Ovary (tissue), 9 donors: ENCODE results near the gene YPEL4. TPM values are rescaled to one million over a fixed set of nuclear protein-coding genes. Genes with fewer than 3 reads are reported as not detected.

Source experiments
- DNase-seq, 5 donors: peaks; one replicate each; pipeline ENCODE4 v3.0.0-alpha.2; 2019 to 2020
- H3K27ac ChIP-seq, 2 donors: fragments of 200-600 bp; one replicate each; pipeline versions ENCODE4 v1.5.1 to v1.8.0; 2019 to 2022
- H3K27me3 ChIP-seq: fragments of 200-600 bp; one replicate; pipeline ENCODE4 v1.8.0; 2022
- H3K36me3 ChIP-seq: fragments of 200-600 bp; sonication (generic); one replicate; pipeline ENCODE4 v1.5.1; 2019
- H3K4me1 ChIP-seq: one replicate; pipeline ENCODE4 v1.8.1; 2013; ENCODE audit warnings: mild to moderate bottlenecking, moderate library complexity; ENCODE audit not compliant: insufficient read depth
- H3K4me3 ChIP-seq: fragments of 200-600 bp; sonication (generic); one replicate; pipeline ENCODE4 v1.5.1; 2017
- H3K9me3 ChIP-seq, 2 donors: fragments of 200-600 bp in 1 of 2; sonication (generic) in 1 of 2; one replicate each; pipeline versions ENCODE4 v1.5.1 to v1.8.1; 2013 to 2019; ENCODE audit warnings: mild to moderate bottlenecking in 1 of 2, moderate library complexity in 1 of 2
- EP300 ChIP-seq: sonication (generic); formaldehyde crosslinking; IDR thresholded peaks from one replicate; pipeline ENCODE4 v1.6.1; 2017; ENCODE audit warnings: antibody characterized with exemption
- POLR2A ChIP-seq: fragments of 450-650 bp; IDR thresholded peaks from one replicate; pipeline ENCODE4 v1.6.1; 2017; ENCODE audit warnings: antibody characterized with exemption, mild to moderate bottlenecking, moderate library complexity
- WGBS, 3 donors: extraction: QIAGEN DNeasy Blood & Tissue Kit in 1 of 3; methylation state at CpG; one replicate each; pipeline versions ENCODE4 v1.1.5 to v1.1.7; 2013 to 2017; 5-methylcytosine and 5-hydroxymethylcytosine counted together
- intact Hi-C, 4 donors: fragments of 100-400 bp; cut with DNase I; formaldehyde crosslinking; loops; one replicate each; pipeline versions ENCODE4 v1.11.0 to v1.15.1; 2022 to 2023
- polyA plus RNA-seq, 2 donors: library from polyadenylated mRNA; stranded (reverse); fragments of 200-250 nt in 1 of 2; fragments of 350-450 nt in 1 of 2; fragmentation: Illumina TruSeq in 1 of 2; extraction: RNeasy Lipid Tissue Mini Kit (QIAGEN cat#74804) in 1 of 2; gene quantifications; one replicate each; pipeline ENCODE4 v1.2.3, GENCODE V29; 2013 to 2014
- total RNA-seq, 7 donors: library from RNA; depleted of rRNA in 2 of 7; stranded (reverse); fragments of >200 nt in 2 of 7; fragmentation: NEBNext Ultra II Directional in 3 of 7; extraction: Animal tissue kit (Norgen Biotek cat#: 25700) in 3 of 7; gene quantifications; one replicate each; pipeline versions ENCODE4 v1.1.0 to v1.2.4, GENCODE V29; 2016 to 2023
- TF ChIP-seq, protein P1 (sequence below), 3 donors: fragments of 450-650 bp in 2 of 3; fragments of 200-600 bp in 1 of 3; IDR thresholded peaks; one replicate each; pipeline versions ENCODE4 v1.5.1 to v1.8.0; 2016 to 2022; ENCODE audit warnings: antibody characterized with exemption in 3 of 3, mild to moderate bottlenecking in 1 of 3
- donor health status: DM: no; HTN: no; CAD: no; lungs with moderate emphysema.
- donor health status: DM: no; HTN: no; CAD: no.
- donor health status: Bipolar disorder and iron deficiency.
- donor health status: DM: yes; HTN: yes; CAD: no.
- donor health status: DM: no; HTN: no; CAD: no.
- donor health status: DM: yes; HTN: yes; CAD: no.

The YPEL4 gene
- total and polyA plus RNA-seq, 9 donors: 2.1 to 15.3 (median 6.5) TPM

DNA sequence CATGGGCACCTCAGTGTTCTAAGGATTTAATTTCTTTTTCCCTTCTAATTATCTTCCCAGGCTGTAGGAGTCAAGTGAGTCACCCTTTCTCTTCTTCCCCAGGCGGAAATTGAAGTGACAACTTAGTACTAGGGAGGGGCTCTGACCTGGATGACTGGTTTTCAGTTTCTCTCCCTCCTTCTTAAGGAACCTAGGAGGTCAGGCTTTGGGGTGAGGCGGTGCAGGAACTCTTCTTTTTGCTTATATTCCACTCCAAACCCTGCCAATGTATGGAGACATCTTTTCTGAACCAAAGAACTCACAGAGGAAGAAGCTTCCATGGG is 30.8 kb upstream of the YPEL4 start:
- Histone ChIP-seq H3K4me3 (no peak overlapping the region), H3K9me3 (no peaks in the 10 kb centered on the region), H3K27ac (no peak overlapping the region), H3K27me3 (no peaks in the 10 kb centered on the region), H3K36me3 (no peaks in the 10 kb centered on the region), H3K4me1 (peaks cover 11% of the 10 kb centered on the region)
- intact Hi-C loops: no loop called here
- DNase-seq: no peak
- WGBS, 3 donors: 80 to 82% (median 81%) methylated on average over 2 of the region's 2 CpGs
- TF ChIP-seq EP300 (no peak), POLR2A (no peak)
- TF ChIP-seq, protein P1, sequence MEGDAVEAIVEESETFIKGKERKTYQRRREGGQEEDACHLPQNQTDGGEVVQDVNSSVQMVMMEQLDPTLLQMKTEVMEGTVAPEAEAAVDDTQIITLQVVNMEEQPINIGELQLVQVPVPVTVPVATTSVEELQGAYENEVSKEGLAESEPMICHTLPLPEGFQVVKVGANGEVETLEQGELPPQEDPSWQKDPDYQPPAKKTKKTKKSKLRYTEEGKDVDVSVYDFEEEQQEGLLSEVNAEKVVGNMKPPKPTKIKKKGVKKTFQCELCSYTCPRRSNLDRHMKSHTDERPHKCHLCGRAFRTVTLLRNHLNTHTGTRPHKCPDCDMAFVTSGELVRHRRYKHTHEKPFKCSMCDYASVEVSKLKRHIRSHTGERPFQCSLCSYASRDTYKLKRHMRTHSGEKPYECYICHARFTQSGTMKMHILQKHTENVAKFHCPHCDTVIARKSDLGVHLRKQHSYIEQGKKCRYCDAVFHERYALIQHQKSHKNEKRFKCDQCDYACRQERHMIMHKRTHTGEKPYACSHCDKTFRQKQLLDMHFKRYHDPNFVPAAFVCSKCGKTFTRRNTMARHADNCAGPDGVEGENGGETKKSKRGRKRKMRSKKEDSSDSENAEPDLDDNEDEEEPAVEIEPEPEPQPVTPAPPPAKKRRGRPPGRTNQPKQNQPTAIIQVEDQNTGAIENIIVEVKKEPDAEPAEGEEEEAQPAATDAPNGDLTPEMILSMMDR (IDR thresholded peaks at IDR 0.05): no peak

DNA sequence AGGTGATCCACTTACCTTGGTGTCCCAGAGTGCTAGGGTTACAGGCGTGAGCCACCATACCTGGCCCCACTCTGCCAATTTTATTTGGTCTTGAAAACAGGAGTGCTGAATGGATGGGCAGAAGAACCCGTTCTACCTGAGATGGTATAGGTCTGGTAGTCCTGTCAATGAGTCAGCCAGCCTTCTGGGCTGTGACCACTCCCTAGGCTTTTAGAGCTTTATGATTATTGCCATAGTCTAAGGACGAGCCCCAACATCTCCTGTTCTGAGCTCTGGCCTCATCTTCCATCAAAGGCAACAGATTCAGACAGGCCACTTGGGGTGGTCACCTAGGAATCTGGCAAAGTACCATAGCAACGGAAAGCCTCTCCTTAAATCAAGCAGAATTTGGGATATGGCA is 29.7 kb upstream of the YPEL4 start:
- Histone ChIP-seq H3K4me1 (peaks cover 11% of the 10 kb centered on the region), H3K27ac (no peak overlapping the region), H3K27me3 (no peaks in the 10 kb centered on the region), H3K36me3 (no peaks in the 10 kb centered on the region), H3K4me3 (no peak overlapping the region), H3K9me3 (no peaks in the 10 kb centered on the region)
- DNase-seq: no peak
- no peak for TF ChIP-seq POLR2A
- TF ChIP-seq, protein P1 (IDR thresholded peaks at IDR 0.05): no peak
- WGBS, 3 donors: 74 to 86% (median 79%) methylated on average over 4 of the region's 4 CpGs
- intact Hi-C loops: no loop called here

DNA sequence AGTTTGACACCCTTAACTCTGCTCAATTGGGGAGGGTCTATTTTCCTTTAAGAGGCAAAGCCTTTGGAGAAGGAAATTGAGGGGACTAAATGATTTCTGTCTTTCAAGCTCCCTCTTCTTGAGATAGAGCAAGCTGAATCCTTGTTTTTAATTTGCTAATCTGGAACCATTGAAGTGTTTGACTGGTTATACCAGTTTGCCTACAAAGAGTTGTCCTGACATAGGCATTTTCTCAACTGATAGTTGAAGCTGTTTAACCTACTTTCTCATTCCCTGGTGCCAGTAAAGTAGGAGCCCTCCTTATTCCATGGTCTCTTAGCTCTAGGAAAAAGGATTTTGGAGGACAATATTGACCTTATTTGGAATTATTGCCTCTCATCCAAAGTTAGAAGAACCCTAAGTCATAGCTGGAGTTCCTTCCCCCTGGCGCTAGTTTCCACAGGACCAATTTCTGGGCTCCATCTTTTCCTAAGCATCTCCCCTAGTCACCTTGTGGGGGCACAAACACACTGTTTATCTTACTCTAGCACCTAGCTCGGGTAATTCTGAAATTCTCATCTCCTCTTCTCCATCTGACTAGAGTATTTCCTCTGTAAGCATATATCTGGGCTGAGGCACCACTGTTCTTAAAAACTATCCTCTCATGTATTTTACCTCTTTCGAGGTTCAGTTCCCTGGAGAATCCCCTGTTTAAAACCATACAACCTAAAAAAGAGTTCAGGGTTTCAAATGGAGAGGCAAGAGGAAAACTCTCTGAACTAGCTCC is 25.6 kb upstream of the YPEL4 start:
- H3K4me3 ChIP-seq: no peak overlapping the region
- H3K27ac ChIP-seq: no peak overlapping the region
- H3K27me3 ChIP-seq: no peaks in the 10 kb centered on the region
- no peak for DNase-seq
- WGBS, 3 donors: 84 to 90% (median 90%) methylated on average over 3 of the region's 3 CpGs
- intact Hi-C loops: no loop called here
- peaks cover 11% of the 10 kb centered on the region for H3K4me1 ChIP-seq
- TF ChIP-seq EP300: no peak
- no peak for TF ChIP-seq POLR2A
- TF ChIP-seq, protein P1 (IDR thresholded peaks at IDR 0.05): no peak
- H3K36me3 ChIP-seq: no peaks in the 10 kb centered on the region
- no peaks in the 10 kb centered on the region for H3K9me3 ChIP-seq

DNA sequence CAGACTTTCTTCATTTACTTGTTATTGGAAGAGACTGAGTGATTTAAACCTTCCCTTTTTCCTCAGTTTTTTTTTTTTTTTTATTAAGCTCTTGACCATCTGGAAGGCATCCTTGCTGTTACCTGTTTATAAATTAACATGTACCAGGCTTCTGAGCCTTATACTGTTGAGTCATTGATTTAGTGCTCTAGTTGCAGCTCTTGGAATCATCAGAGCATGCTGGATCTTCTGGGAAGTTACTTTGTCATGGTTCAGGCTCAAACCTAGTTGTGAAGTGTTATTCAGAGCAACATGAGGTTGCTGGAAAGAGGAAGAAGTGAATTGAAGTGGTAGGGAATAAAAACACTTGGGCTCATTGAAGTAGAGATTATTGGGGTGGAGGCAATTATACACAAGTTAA is 24.5 kb upstream of the YPEL4 start:
- H3K27ac ChIP-seq: no peak overlapping the region
- TF ChIP-seq, protein P1 (IDR thresholded peaks at IDR 0.05): no peak
- TF ChIP-seq EP300: no peak
- intact Hi-C loops: no loop called here
- DNase-seq: no peak
- no peaks in the 10 kb centered on the region for H3K9me3 ChIP-seq
- H3K27me3 ChIP-seq: no peaks in the 10 kb centered on the region
- peaks cover 5% of the 10 kb centered on the region for H3K4me1 ChIP-seq
- H3K36me3 ChIP-seq: no peaks in the 10 kb centered on the region
- H3K4me3 ChIP-seq: no peak overlapping the region
